ENCODE measurements around the gene PRKX.
"Not testable (repeated sequence)": the region's sequence is repeated elsewhere in the genome, so short reads cannot be mapped to it uniquely, and the experiment has no call there.

The PRKX gene

DNA sequence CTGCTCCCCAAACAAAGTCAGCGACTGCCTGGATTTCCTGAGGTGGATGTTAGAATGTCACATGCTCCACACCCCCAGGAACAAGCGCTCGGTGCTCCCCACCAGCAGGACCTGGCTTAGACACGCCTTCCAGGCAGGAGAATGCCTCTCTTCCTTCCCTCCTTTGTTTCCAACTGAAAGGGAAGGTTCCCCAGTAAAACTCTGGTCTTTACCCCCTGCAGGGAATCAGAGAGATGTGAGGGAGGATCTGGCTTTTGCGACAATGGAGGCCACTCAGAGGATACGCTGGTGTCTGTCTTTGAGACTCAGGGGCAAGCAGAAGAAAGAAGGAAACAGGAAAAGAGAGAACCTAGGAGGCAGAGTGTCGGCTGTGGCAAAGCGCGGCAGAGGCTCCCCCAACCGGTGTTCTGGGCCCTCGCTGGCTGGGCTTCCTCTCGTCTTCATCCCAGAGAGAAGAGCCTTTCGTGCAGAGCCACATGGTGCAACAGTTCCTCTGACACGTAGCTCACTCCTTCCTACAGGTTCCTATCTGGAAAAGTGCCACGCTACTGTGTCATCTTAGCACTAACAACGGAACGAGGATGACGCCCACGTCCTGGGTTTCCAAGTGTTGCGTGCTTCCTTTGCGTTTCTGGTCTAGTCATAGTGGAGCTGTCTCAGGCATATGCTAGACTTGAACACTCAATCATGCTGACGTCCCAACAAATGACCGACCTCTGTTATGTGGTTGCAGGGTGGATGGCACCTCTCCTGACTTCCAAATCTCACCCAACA, 73.4 kb downstream of the PRKX start:
- not testable (repeated sequence) for DNase-seq

DNA sequence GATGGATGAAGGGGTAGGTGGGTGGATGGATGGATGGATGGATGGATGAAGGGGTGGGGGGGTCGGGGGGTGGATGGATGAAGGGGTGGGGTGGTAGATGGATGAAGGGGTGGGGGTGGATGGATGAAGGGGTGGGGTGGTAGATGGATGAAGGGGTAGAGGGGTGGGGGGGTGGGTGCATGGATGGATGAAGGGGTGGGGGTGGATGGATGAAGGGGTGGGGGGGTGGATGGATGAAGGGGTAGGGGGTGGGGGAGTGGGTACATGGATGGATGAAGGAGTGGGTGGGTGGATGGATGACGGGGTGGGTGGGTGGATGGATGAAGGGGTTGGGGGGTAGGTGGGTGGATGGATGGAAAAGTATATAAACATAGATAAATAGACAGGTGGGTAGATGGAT, 74.2 kb downstream of the PRKX start:
- DNase-seq = no peak

DNA sequence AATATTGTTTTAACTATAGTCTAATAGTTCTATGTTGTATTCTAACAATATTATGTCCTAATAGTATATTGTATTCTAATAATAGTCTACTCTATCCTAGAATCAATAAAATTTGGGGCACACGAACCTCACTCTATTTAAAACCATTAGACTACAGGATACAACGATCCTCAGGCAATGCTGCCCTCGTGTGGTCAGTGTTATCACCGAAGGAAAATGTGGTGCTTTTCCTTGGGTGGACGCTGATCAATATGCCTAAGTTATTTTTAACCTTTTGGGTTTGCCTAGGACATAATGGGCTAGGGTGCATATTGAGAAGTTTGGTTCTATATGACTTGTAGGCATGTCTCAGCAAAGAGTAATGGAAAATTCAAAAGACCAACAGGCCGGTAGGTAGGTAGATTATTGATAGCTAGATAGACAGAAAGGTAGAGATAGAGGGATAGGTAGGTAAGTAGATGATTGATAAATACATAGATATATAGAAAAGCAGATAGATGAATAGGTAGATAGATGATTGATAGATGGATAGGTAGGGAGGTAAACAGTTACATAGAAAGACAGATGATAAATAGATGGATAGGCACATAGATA, 75.1 kb downstream of the PRKX start:
- no peak for DNase-seq

DNA sequence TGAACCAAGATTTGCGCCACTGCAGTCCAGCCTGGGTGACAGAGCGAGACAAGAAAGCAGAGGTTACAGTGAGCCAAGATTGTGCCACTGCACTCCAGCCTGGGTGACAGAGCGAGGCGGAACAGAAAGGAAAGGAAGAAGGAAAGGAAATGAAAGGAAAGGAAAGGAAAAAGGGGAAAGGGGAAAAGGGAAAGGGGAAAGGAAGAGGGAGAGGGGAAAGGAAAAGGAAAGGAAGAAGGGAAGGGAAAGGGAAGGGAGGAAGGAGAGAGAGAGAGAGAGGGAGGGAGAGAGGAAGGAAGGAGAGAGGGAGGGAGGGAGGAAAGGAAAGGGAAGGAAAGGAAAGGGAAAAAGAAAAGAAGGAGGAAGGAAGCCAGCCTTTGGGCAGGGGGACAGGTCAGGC, 76.6 kb downstream of the PRKX start:
- DNase-seq = no peak

DNA sequence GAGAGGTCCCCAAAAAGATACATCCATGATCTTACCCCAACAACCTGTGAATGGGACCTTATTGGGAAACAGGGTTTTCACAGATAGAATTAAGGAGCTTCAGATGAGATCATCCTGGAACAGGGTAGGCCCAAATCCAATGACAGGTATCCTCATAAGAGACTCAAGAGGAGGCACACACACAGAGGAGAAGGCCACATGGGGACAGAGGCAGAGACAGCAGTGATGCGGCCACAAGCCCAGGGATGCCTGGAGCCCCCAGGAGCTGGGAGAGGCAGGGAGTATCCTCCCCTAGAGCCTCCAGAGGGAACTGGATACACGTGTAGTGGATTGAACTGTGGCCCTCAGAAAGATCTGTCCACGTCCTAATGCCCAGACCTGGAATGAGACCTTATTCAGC, 82.3 kb downstream of the PRKX start:
- no peak for DNase-seq

DNA sequence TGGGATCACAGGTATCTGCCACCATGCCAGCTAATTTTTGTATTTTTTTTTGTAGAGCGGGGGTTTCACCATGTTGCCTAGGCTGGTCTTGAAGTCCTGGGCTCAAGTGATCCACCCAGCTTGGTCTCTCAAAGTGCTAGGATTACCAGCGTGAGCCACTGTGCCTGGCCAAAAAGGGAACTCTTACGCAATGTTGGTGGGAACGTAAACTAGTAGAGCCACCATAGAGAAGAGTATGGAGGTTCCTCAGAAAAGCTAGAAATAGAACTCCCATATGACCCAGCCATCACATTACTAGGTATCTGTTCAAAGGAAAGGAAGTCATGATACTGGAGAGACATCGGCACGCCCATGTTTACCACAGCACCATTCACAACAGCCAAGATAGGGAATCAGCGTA, 85.9 kb downstream of the PRKX start:
- no peak for DNase-seq

DNA sequence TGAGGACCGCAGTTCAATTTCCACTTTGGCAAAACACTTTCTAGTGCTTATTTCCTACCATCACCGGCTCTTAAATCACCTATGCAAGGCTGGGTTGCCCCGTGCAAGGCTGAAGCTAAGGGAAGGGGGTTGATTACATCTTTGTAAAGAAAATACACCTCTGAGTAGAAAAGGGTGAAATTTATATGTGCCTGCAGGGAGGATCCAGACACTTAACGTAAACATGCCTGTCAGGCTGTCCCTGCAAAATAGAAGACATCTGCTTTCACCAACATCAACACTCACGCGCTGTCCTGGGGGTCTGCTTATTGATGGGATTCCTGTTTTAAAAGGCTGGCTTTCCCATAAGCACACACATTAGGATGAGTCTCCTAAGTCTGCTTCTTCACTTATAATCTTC, 92.0 kb downstream of the PRKX start:
- DNase-seq = no peak

DNA sequence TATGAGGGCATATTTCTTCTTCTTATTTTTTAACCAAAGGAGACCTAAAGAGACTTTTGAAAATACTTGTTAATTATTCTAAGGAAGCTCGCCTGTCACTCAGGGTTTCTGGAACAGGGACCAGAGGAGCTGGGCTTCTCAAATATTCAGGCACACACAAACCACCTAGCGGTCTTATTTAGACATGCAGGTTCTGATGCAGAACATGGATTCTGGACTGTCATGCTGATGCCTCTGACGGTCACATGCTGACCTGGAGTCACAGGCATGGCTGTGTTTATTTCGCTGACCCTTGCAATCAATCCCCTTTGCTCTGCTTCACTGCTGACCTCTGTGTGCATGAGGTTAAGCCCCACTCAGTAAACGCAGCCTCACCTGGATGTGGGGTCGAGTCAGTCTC, 101.7 kb downstream of the PRKX start:
- DNase-seq = not testable (repeated sequence)

DNA sequence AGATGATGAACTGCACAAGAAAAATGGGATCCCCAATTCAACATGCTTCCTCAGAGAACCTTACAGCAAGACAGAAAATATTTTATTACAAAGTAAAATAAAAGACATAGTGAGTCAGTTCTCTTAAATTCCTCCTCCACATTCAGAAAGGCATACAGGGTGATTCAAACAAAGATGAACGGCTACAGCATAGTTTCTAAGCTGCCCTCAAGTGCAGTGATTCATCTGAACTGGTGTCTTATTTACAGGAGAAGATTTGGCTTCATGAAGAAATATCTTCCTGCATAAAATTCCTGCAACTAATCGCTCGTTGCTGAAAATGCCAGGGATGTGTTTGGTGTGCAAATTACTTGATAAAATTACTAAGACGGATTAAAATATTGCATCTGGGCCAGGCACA, 103.6 kb downstream of the PRKX start:
- no peak for DNase-seq

DNA sequence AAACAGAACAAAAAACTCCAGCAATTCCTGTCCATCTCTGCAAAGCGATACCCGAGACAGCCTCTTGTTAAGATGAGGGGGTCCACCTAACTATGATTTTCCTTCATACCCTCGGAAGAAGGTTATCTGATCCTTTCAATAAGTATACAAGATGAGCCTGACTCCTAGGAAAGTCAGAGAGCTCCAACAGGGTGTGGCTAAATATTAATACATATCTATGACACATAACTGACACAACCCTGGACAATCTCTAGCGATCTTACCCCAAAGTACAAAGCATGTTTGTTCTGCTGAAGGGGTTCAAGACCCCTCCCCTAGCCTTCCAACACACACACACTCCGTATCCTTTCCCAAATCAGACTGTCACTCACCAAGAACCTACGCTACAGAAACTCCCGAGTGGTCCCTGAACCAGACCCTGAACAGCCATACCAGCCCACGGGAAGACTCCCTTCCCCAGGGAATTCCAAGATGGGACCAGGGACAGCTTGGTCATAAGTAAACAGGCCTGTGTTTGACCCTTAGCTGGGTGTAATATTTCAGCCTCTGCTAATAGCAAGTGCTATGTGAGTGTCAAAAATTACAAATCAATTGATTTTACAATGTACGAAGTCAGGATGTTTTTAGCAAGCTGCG, 110.3 kb downstream of the PRKX start:
- no peak for DNase-seq

DNA sequence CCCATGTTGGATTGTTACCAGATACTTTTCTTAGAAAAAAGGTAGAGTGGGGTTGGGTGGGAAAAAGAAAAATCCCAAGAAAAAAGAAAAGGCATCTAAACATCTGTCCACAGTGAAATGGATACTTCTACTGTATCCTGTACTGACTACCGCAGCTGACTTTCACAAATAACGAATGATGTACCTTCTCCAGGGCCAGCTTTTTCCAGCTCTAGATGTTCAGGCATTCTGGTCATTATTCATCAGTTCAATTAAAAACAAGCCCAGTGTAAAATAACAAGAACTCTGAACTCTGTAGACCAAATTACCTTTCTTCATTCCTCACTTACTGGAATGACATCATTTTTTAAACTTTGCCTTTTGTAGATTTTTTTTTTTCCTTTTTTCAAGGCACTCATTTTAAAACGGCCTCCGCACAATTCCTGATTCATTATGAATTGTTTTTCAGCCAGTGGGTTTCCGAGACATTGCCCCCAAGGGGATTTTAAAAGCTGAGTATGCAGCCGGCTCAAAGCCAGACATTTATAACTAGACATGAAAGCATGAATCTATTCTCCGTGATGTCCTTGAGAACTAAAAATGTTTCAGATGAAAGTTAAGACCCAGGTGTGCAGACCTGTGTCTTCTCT, 113.5 kb downstream of the PRKX start:
- no peak for DNase-seq

DNA sequence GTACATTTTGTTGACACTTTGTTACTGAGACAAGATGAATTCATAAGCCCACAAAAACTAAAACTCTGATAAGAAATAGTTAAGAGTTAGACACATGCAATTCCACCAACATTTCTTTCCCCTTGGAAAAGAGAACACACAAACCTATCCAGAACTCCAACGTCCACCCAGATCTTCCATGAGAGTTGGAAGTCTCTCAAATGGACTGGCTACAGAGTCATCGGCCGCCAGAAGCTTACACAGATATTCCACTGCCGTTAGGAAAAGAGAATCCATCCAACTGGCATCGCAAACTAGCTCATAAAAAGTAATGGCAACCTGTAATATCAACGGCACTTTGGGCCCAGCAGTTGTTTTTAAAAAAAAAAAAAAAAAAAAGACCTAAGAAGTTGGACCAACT, 114.7 kb downstream of the PRKX start:
- no peak for DNase-seq

DNA sequence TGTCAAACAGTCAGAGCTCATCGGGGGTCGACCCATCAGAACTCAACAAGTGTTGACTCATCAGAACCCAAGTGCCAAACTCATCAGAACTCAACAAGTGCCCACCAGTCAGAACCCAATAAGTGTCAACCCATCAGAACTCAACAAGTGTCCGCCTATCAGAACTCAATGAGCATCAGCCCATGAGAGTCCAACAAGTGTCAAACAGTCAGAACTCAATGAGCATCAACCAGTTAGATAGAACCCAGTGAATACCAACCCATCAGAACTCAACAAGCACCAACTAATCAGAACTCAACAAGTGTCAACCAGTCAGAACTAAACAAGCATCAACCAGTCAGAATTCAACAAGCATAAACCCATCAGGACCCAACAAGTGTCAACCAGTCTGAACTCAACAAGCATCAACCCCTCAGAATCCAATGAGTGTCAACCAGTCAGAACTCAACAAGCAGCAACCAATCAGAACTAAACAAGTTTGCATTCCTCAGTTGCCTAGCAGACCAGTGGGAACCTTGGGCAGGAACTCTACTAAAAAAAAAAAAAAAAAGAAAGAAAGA, 115.3 kb downstream of the PRKX start:
- DNase-seq = no peak

DNA sequence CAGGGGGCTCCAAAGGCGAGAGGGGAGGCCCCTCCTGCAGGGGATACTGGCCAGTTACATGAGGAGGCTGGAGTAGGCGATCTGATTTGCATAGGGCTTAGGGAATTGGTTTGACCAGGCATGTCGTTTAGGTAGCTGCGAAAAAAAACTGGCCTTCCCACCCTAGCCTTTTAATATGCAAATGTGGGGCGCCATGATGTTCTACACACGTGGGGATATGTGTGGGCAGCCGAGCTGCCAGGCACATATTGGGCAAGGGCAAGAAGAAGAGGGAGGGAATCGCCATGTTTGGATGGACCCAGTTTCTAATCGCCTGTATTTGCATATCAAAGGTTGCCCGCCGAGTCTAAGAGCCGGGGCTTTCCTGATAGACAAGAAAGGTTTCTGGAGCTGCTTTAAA, 121.3 kb downstream of the PRKX start:
- DNase-seq = no peak

DNA sequence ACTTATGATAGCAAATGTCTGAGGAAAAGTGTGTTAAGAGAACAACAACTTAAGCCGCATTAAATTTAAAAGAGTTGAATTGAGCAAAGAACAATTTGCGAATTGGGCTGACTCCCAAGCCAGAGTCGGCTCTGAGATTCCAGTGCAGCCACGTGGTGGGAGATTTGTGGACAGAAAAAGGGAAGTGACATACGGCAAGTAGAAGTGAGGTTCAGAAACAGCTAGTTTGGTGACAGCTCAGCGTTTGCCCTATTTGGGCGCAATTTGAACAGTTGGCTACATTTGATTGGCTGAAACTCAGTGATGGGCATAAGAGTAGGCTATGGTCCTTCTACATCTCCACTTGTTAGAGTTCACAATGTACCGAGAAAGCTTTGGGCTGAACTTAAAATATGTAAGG, 124.0 kb downstream of the PRKX start:
- no peak for DNase-seq

DNA sequence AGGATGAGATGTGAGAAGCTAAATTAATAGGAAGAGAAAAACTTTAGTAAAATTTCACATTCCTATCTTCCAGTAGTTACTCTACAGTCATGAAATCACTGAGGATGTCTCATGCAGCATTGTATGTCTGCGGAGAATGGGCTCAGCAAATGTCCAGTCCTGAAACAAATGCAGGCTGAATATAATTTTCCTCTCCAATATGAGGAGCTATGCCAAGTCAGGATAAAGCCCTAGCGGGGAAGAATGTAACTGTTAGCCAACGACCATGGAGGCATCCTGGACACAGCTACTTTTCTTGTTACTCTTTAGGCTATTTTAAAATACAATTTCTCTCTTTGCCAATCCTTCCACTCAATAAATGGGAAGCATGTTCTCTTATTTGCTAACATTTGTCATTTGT, 127.7 kb downstream of the PRKX start:
- no peak for DNase-seq

DNA sequence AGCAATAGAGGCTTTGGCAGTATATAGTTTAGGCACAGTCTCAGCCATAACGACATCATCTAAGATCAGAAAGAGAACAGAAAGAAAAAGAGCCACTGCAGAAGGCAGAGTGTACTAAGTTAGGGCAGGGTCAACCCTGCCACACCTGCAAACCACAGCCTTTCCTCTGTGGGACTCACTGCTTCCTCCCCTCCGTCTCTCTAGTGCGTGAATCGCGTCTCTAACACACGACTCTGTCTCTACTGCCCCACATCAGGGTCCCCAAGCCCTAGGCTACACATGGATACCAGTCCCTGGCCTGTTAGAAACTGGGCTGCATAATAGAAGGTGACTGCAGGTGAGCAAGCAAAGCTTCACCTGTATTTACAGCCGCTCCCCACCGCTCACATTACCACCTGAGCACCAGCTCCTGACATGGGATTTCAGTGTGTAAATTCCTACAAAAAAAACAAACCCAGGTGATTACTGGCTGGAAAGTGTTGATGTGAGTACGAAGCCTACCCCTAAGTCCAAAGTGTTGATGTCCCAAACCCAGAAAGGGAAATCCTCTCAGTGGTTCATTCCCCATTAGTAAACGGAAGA, 128.9 kb downstream of the PRKX start:
- DNase-seq = no peak

DNA sequence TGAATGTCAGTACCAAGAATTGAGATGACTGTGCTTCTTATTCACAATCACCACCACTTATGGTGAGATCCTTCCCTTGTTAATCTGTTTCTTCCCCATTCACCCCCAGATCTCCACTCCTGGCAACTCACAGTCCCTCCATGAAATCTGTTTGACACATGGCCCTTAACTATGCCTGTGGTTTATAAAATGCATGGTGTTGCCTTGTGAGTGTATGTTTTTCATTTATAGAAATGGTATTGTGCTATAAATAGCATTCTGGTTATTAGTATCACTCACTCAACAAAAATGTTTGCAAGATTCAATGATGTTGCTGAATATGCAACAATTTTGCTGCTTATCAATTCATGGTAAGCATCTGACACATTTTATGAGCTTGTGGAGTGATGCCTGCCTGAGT, 131.0 kb downstream of the PRKX start:
- DNase-seq = no peak

DNA sequence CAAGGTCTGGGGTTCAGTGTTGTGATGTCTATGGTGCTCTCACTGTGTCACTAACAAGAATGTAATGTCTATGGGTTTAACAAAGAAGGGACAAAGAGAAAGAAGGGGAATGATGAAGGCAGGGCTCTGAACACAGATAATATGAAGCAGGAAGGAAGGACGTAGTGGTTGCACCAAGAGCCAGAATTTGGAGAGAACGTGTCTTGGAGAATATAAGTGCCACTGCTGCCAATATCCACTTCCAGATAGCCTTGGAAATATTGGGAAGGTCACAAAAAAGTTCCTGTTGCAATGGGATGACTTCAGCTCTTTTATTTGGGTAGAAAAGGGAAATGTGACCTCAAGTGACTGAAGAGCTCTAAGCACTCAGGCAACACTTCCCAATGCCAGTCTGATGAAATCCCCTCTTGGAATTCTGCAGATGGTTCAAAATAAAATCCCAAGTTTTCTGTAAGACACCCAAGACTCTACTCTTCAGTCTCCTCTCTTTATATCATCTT, 131.8 kb downstream of the PRKX start:
- no peak for DNase-seq

DNA sequence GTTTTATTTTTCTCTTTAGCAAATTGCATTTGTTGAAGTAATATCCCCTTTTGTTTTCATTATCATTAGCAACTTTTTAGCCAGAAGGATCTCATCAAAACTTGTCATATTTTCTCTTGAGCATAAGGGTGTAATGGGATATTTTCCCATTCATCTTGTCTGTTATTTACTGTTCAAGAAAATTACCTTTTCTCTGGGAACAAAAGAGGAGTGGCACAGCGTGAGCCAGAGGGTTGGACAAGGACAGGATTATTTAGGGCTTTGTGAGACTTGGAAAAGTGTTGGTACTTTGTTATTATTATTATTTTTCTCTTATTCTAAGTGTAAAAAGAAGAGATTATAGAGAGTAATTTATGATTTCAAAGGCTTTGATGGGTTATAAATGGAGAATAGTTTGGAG, 135.9 kb downstream of the PRKX start:
- no peak for DNase-seq

DNA sequence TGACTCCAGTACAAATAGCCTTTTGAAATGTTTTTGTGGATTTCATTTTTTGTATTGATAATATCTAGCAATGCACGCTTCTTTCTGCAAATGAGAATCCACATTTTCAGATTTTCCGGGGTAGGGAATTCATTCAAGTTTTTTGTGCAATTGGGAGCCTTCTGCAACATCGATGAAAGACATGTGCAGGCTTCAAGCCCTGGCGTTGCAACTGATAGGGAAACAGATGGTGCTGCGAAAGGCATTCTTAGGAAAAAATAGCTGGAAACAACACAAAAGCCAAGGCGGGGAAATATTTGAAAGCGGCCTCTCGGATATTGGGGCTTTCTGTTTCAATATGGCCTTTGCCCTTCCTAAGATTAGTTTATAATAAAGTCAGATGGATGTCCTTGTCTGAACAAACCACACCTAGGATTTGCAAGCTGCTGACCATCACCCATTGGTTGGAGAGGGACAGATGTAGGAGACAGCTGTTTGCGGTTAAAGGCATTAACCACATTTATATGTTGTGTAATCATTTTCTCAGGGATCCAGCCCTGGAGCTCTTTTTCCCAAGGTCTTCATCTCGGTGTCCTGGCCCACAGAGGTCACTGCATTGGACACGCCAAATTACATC, 136.5 kb downstream of the PRKX start:
- DNase-seq = no peak

DNA sequence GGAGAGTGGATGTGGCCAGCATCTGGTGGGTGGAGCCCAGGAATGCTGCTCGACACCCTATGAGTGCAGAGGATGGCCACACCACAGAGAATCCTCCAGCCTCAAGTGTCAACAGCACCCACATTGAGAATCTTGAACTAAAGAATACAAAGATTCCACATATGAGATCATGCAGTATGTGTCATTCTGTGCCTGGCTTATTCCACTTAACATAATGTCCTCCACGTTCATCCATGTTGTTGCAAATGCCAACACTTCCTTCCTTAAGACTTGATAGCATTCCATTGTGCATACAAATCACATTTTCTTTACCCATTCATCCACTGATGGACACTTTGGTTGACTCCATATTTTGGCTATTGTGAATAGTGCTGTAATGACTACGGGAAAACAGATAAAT, 145.8 kb downstream of the PRKX start:
- DNase-seq = no peak

DNA sequence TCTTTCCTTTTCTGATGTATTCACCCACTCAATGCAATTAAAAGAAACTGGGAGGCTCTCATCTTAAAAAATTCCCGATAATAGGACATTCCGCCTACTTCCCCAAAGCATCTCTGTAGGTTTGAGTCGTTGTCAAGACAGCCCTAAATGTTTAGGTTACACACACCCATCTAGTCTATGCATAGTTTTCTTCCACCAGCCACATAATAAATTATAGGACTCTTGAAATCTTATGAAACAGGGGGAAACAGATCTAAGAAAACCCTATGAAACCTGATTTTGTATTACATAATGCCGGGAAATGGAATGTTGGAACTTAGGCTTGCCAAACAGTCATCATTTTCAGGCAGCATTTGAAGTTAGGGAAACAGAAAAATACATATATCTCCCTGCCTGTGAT, 150.0 kb downstream of the PRKX start:
- no peak for DNase-seq
